Measurements from ENCODE around the gene TNFSF4.

The TNFSF4 gene

GRCh38 chr1:173153503-173153902 lies 53.6 kb downstream of the TNFSF4 start:
- Histone ChIP-seq H2BK5ac (ENCODE audit: low read length) (no peak overlapping the region), H3K9ac (ENCODE audit: low read length) (no peak overlapping the region), H3K4me2 (ENCODE audit: low read length) (no peak overlapping the region), H3K27me3 (ENCODE audit: insufficient read depth, low read length, poor library complexity) (no peaks in the 10 kb centered on the region), H3K4me1 (ENCODE audit: control insufficient read depth, low read depth, low read length) (no peaks in the 10 kb centered on the region), H3K23ac (ENCODE audit: low read length) (no peak overlapping the region), H3K56ac (ENCODE audit: low read length) (no peak overlapping the region), H3K18ac (ENCODE audit: low read length) (no peak overlapping the region), H2BK15ac (replicated peaks; ENCODE audit: low read depth) (no peak overlapping the region), H4K8ac (ENCODE audit: low read depth, low read length) (no peak overlapping the region), H3K36me3 (ENCODE audit: control insufficient read depth, insufficient read depth, low read length) (no peaks in the 10 kb centered on the region), H4K5ac (ENCODE audit: low read length) (no peak overlapping the region), H2AK5ac (ENCODE audit: low read length) (no peak overlapping the region), H3K79me2 (ENCODE audit: control insufficient read depth, insufficient read depth, low read length) (no peaks in the 10 kb centered on the region), H2BK120ac (ENCODE audit: low read depth, low read length) (no peak overlapping the region), H3K4me3 (ENCODE audit: low read length) (no peak overlapping the region), H3K79me1 (ENCODE audit: low read length) (no peaks in the 10 kb centered on the region), H3K27ac (ENCODE audit: low read depth, low read length) (no peak overlapping the region), H3K4ac (ENCODE audit: low read depth, low read length) (no peak overlapping the region)
- no peak for DNase-seq
- WGBS (ENCODE audit: extremely low coverage, insufficient coverage, low lambda C conversion rate): no CpG with 5 or more reads among the region's 4 CpGs

GRCh38 chr1:173152598-173152997 lies 54.5 kb downstream of the TNFSF4 start:
- Histone ChIP-seq H4K5ac (ENCODE audit: low read length) (no peak overlapping the region), H3K79me1 (ENCODE audit: low read length) (no peaks in the 10 kb centered on the region), H3K56ac (ENCODE audit: low read length) (no peak overlapping the region), H3K27ac (ENCODE audit: low read depth, low read length) (no peak overlapping the region), H3K4me2 (ENCODE audit: low read length) (no peak overlapping the region), H3K18ac (ENCODE audit: low read length) (no peak overlapping the region), H3K23ac (ENCODE audit: low read length) (no peak overlapping the region), H3K4ac (ENCODE audit: low read depth, low read length) (no peak overlapping the region), H2BK120ac (ENCODE audit: low read depth, low read length) (no peak overlapping the region), H3K4me3 (ENCODE audit: low read length) (no peak overlapping the region), H2AK5ac (ENCODE audit: low read length) (no peak overlapping the region), H3K36me3 (ENCODE audit: control insufficient read depth, insufficient read depth, low read length) (no peaks in the 10 kb centered on the region), H4K8ac (ENCODE audit: low read depth, low read length) (no peak overlapping the region), H2BK15ac (replicated peaks; ENCODE audit: low read depth) (no peak overlapping the region), H3K79me2 (ENCODE audit: control insufficient read depth, insufficient read depth, low read length) (no peaks in the 10 kb centered on the region), H3K4me1 (ENCODE audit: control insufficient read depth, low read depth, low read length) (no peaks in the 10 kb centered on the region), H3K27me3 (ENCODE audit: insufficient read depth, low read length, poor library complexity) (no peaks in the 10 kb centered on the region), H3K9ac (ENCODE audit: low read length) (no peak overlapping the region), H2BK5ac (ENCODE audit: low read length) (no peak overlapping the region)
- no peak for DNase-seq
- WGBS (ENCODE audit: extremely low coverage, insufficient coverage, low lambda C conversion rate): no CpG with 5 or more reads among the region's 2 CpGs

- no peak overlapping the region for H3K18ac ChIP-seq (ENCODE audit: low read length)
- no peak overlapping the region for H3K9ac ChIP-seq (ENCODE audit: low read length)
- no peak for DNase-seq
- H3K4ac ChIP-seq (ENCODE audit: low read depth, low read length): no peak overlapping the region
- H3K4me3 ChIP-seq (ENCODE audit: low read length): no peak overlapping the region
- H3K4me1 ChIP-seq (ENCODE audit: control insufficient read depth, low read depth, low read length): no peaks in the 10 kb centered on the region
- H3K27me3 ChIP-seq (ENCODE audit: insufficient read depth, low read length, poor library complexity): no peaks in the 10 kb centered on the region
- H3K23ac ChIP-seq (ENCODE audit: low read length): no peak overlapping the region
- no peaks in the 10 kb centered on the region for H3K79me1 ChIP-seq (ENCODE audit: low read length)
- H2BK15ac ChIP-seq (replicated peaks; ENCODE audit: low read depth): no peak overlapping the region
- H4K8ac ChIP-seq (ENCODE audit: low read depth, low read length): no peak overlapping the region
- no peaks in the 10 kb centered on the region for H3K79me2 ChIP-seq (ENCODE audit: control insufficient read depth, insufficient read depth, low read length)
- H4K5ac ChIP-seq (ENCODE audit: low read length): no peak overlapping the region
- no peak overlapping the region for H2BK5ac ChIP-seq (ENCODE audit: low read length)
- no peak overlapping the region for H2AK5ac ChIP-seq (ENCODE audit: low read length)
- no peak overlapping the region for H3K4me2 ChIP-seq (ENCODE audit: low read length)
- H3K36me3 ChIP-seq (ENCODE audit: control insufficient read depth, insufficient read depth, low read length): no peaks in the 10 kb centered on the region
- H3K56ac ChIP-seq (ENCODE audit: low read length): no peak overlapping the region
- 100% methylated on average over 1 of the region's 2 CpGs for WGBS (ENCODE audit: extremely low coverage, insufficient coverage, low lambda C conversion rate)
- H3K27ac ChIP-seq (ENCODE audit: low read depth, low read length): no peak overlapping the region
- no peak overlapping the region for H2BK120ac ChIP-seq (ENCODE audit: low read depth, low read length)
Observed at GRCh38 chr1:173150795-173151194, 56.3 kb downstream of the TNFSF4 start.

DNA sequence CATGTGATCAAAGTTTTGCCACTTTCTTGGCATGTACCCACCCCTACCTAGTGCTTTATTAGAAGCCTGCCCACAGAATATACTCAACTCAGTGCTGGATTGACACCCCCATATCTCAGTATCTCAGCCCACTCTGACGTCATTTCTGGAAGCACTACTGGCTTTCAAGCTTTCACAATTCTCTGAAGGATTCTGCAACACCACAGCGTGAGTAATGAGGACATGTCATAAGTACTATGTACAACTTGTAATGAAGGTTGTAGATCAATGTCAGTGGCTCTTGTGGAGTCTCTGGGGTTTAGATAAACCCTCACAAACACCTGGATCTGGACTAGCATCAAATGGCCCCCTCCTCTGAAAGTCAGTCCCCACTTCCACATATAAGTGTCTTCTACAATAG lies 57.2 kb downstream of the TNFSF4 start:
- no peak overlapping the region for H3K4ac ChIP-seq (ENCODE audit: low read depth, low read length)
- no peak overlapping the region for H3K4me3 ChIP-seq (ENCODE audit: low read length)
- no peak overlapping the region for H2AK5ac ChIP-seq (ENCODE audit: low read length)
- no peaks in the 10 kb centered on the region for H3K27me3 ChIP-seq (ENCODE audit: insufficient read depth, low read length, poor library complexity)
- no peaks in the 10 kb centered on the region for H3K79me2 ChIP-seq (ENCODE audit: control insufficient read depth, insufficient read depth, low read length)
- no peak overlapping the region for H4K5ac ChIP-seq (ENCODE audit: low read length)
- no peak overlapping the region for H3K4me2 ChIP-seq (ENCODE audit: low read length)
- H3K79me1 ChIP-seq (ENCODE audit: low read length): no peaks in the 10 kb centered on the region
- no peak overlapping the region for H2BK5ac ChIP-seq (ENCODE audit: low read length)
- no peaks in the 10 kb centered on the region for H3K36me3 ChIP-seq (ENCODE audit: control insufficient read depth, insufficient read depth, low read length)
- no peak overlapping the region for H3K27ac ChIP-seq (ENCODE audit: low read depth, low read length)
- no peak overlapping the region for H2BK15ac ChIP-seq (replicated peaks; ENCODE audit: low read depth)
- H3K4me1 ChIP-seq (ENCODE audit: control insufficient read depth, low read depth, low read length): no peaks in the 10 kb centered on the region
- no CpG with 5 or more reads among the region's 2 CpGs for WGBS (ENCODE audit: extremely low coverage, insufficient coverage, low lambda C conversion rate)
- no peak for DNase-seq
- H3K9ac ChIP-seq (ENCODE audit: low read length): no peak overlapping the region
- no peak overlapping the region for H2BK120ac ChIP-seq (ENCODE audit: low read depth, low read length)
- no peak overlapping the region for H4K8ac ChIP-seq (ENCODE audit: low read depth, low read length)
- H3K23ac ChIP-seq (ENCODE audit: low read length): no peak overlapping the region
- H3K56ac ChIP-seq (ENCODE audit: low read length): no peak overlapping the region
- no peak overlapping the region for H3K18ac ChIP-seq (ENCODE audit: low read length)

- H4K8ac ChIP-seq (ENCODE audit: low read depth, low read length): no peak overlapping the region
- DNase-seq: no peak
Observed at GRCh38 chr1:173148971-173149370, 58.2 kb downstream of the TNFSF4 start.

DNA sequence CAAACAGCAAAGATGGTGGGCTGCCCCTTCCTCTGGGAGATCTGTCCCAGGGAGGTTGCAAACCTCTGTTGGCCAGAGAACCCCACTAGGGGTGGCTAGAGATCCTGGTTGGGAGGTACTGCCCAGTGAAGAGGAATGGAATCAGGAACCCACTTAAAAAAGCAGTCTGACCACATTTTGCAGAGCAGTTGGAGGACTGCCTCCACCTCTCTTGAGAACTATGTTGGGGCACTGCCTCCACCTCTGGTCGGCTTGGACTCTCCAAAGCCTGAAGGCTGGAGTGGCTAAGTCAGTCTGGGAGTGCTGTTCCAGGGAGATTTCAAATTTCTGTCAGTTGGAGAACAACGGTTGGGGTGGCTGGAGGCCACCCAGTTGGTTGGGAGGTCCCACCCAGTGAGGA lies 58.6 kb downstream of the TNFSF4 start:
- H3K4me1 ChIP-seq (ENCODE audit: control insufficient read depth, low read depth, low read length): no peaks in the 10 kb centered on the region

More at GRCh38 chr1:173148971-173149370, 58.2 kb downstream of the TNFSF4 start:
- no peak overlapping the region for H2AK5ac ChIP-seq (ENCODE audit: low read length)
- no peaks in the 10 kb centered on the region for H3K4me1 ChIP-seq (ENCODE audit: control insufficient read depth, low read depth, low read length)
- H3K36me3 ChIP-seq (ENCODE audit: control insufficient read depth, insufficient read depth, low read length): no peaks in the 10 kb centered on the region
- H3K56ac ChIP-seq (ENCODE audit: low read length): no peak overlapping the region
- no peak overlapping the region for H2BK15ac ChIP-seq (replicated peaks; ENCODE audit: low read depth)
- H3K79me1 ChIP-seq (ENCODE audit: low read length): no peaks in the 10 kb centered on the region
- no CpG with 5 or more reads among the region's 2 CpGs for WGBS (ENCODE audit: extremely low coverage, insufficient coverage, low lambda C conversion rate)
- H4K5ac ChIP-seq (ENCODE audit: low read length): no peak overlapping the region
- no peaks in the 10 kb centered on the region for H3K27me3 ChIP-seq (ENCODE audit: insufficient read depth, low read length, poor library complexity)
- H3K4me3 ChIP-seq (ENCODE audit: low read length): no peak overlapping the region
- no peak overlapping the region for H3K4ac ChIP-seq (ENCODE audit: low read depth, low read length)
- no peaks in the 10 kb centered on the region for H3K79me2 ChIP-seq (ENCODE audit: control insufficient read depth, insufficient read depth, low read length)
- no peak overlapping the region for H3K27ac ChIP-seq (ENCODE audit: low read depth, low read length)
- no peak overlapping the region for H3K18ac ChIP-seq (ENCODE audit: low read length)
- no peak overlapping the region for H2BK120ac ChIP-seq (ENCODE audit: low read depth, low read length)
- no peak overlapping the region for H3K23ac ChIP-seq (ENCODE audit: low read length)
- H3K9ac ChIP-seq (ENCODE audit: low read length): no peak overlapping the region
- H2BK5ac ChIP-seq (ENCODE audit: low read length): no peak overlapping the region
- no peak overlapping the region for H3K4me2 ChIP-seq (ENCODE audit: low read length)

More for the DNA sequence above, 58.6 kb downstream of the TNFSF4 start:
- Histone ChIP-seq H4K5ac (ENCODE audit: low read length) (no peak overlapping the region), H3K36me3 (ENCODE audit: control insufficient read depth, insufficient read depth, low read length) (no peaks in the 10 kb centered on the region), H3K18ac (ENCODE audit: low read length) (no peak overlapping the region), H3K27me3 (ENCODE audit: insufficient read depth, low read length, poor library complexity) (no peaks in the 10 kb centered on the region), H3K4ac (ENCODE audit: low read depth, low read length) (no peak overlapping the region), H4K8ac (ENCODE audit: low read depth, low read length) (no peak overlapping the region), H3K23ac (ENCODE audit: low read length) (no peak overlapping the region), H2BK15ac (replicated peaks; ENCODE audit: low read depth) (no peak overlapping the region), H2BK5ac (ENCODE audit: low read length) (no peak overlapping the region), H3K56ac (ENCODE audit: low read length) (no peak overlapping the region), H2AK5ac (ENCODE audit: low read length) (no peak overlapping the region), H3K79me2 (ENCODE audit: control insufficient read depth, insufficient read depth, low read length) (no peaks in the 10 kb centered on the region), H3K9ac (ENCODE audit: low read length) (no peak overlapping the region), H3K27ac (ENCODE audit: low read depth, low read length) (no peak overlapping the region), H3K4me2 (ENCODE audit: low read length) (no peak overlapping the region), H3K4me3 (ENCODE audit: low read length) (no peak overlapping the region), H2BK120ac (ENCODE audit: low read depth, low read length) (no peak overlapping the region), H3K79me1 (ENCODE audit: low read length) (no peaks in the 10 kb centered on the region)
- no CpG with 5 or more reads among the region's 2 CpGs for WGBS (ENCODE audit: extremely low coverage, insufficient coverage, low lambda C conversion rate)
- no peak for DNase-seq

Measured in mesendoderm (in vitro differentiated cells).